Measurements from ENCODE around the gene ETFA.
A peak's percentile ranks its signal among the peaks of the same experiment; 100 is the strongest.

Gene ETFA

DNA sequence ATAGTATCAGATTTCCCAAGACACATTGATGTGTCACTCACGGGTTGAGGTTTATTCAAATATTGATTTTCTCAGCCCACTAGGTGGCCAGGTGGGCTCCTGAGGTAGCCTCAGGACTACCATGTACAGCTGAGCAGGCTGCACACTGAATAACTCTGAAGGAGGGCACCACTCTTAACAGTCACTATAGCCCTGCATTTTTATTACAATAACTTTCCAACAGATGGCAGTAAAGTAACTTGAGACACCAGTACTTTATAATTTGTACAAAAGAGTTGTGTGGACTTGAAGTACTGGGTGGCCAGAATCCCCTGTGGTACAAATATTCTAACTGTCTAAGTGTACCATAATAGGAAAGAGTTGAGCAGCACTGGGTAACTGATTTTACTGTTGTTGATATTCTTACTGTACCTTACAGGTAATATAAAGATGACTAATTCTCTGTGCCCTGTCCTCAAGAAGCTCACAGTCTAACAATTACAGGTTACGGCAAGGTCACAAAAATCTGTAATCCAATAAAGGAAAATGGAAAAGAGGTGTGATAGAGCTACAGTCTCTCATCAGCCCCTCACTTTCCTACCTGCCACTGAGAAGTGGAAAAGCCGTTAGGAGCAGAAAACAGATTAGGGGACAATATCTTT is 76.0 kb downstream of the ETFA start:
- peak; percentile 30 for TF ChIP-seq CTCF (IDR thresholded peaks at IDR 0.05; ENCODE audit: low read depth, low read length, missing control alignments)
- no peak overlapping the region for H3K4me3 ChIP-seq (replicated peaks; ENCODE audit: low read depth, low read length)
- peak; percentile 29 for DNase-seq (ENCODE audit: extremely low read depth, low read depth)

DNA sequence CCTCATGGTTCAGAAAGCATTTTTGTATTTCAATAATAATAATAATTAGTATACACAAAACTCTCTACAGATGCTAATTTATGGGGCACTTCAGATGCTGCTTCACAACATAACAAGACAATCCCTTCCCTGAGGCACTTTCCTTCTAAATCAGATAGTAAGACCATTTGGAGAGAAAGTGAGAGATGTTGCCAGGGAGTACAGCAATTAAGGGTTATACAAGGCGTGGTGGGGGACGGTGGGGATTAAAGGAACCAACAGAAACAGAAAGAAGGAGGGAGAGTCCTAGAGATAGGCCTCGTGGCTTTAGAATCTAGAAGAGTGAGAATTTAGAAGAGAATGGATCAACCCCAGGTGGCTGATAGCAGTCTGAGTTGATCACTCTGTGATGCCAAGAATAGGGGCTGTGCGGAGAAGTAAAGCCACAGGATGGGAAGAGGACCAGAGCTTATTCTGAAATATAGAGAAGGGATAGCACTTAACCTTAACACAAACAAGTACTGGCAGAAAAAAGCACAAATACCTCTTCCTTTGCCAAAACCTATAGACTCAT is 76.9 kb downstream of the ETFA start:
- TF ChIP-seq CTCF (IDR thresholded peaks at IDR 0.05; ENCODE audit: low read depth, low read length, missing control alignments) = no peak
- H3K4me3 ChIP-seq (replicated peaks; ENCODE audit: low read depth, low read length) = no peak overlapping the region
- no peak for DNase-seq (ENCODE audit: extremely low read depth, low read depth)

GRCh38 chr15:76233921-76234320 is 77.3 kb downstream of the ETFA start:
- DNase-seq (ENCODE audit: extremely low read depth, low read depth) = no peak
- TF ChIP-seq CTCF (IDR thresholded peaks at IDR 0.05; ENCODE audit: low read depth, low read length, missing control alignments) = no peak
- no peak overlapping the region for H3K4me3 ChIP-seq (replicated peaks; ENCODE audit: low read depth, low read length)

GRCh38 chr15:76229266-76229665 is 82.0 kb downstream of the ETFA start:
- no peak overlapping the region for H3K4me3 ChIP-seq (replicated peaks; ENCODE audit: low read depth, low read length)
- DNase-seq (ENCODE audit: extremely low read depth, low read depth) = no peak
- TF ChIP-seq CTCF (IDR thresholded peaks at IDR 0.05; ENCODE audit: low read depth, low read length, missing control alignments) = no peak

GRCh38 chr15:76223521-76223920 is 87.7 kb downstream of the ETFA start:
- H3K4me3 ChIP-seq (replicated peaks; ENCODE audit: low read depth, low read length) = no peak overlapping the region
- DNase-seq (ENCODE audit: extremely low read depth, low read depth) = no peak
- no peak for TF ChIP-seq CTCF (IDR thresholded peaks at IDR 0.05; ENCODE audit: low read depth, low read length, missing control alignments)

- no peak for TF ChIP-seq CTCF (IDR thresholded peaks at IDR 0.05; ENCODE audit: low read depth, low read length, missing control alignments)
Measured at GRCh38 chr15:76222159-76222558, 89.1 kb downstream of the ETFA start.

More at GRCh38 chr15:76222159-76222558, 89.1 kb downstream of the ETFA start:
- H3K4me3 ChIP-seq (replicated peaks; ENCODE audit: low read depth, low read length) = no peak overlapping the region
- DNase-seq (ENCODE audit: extremely low read depth, low read depth) = no peak

Data from HFF-Myc (cell line).